Activated CD4-positive, CD25-positive, alpha-beta regulatory T cell (primary cell): ENCODE data around the gene GMCL1.
"Not testable (repeated sequence)": the region's sequence is repeated elsewhere in the genome, so short reads cannot be mapped to it uniquely, and the experiment has no call there.

Source experiments
- DNase-seq, 4 experiments: peaks; one replicate each; lab custom pipeline; 2025; lab: John Stamatoyannopoulos, UW

GMCL1 gene

GRCh38 chr2:69807821-69808540, 21.5 kb upstream of the GMCL1 start:
- no peak for DNase-seq

GRCh38 chr2:69810550-69810949, 18.9 kb upstream of the GMCL1 start:
- DNase-seq, result no peak

GRCh38 chr2:69811018-69811417, 18.4 kb upstream of the GMCL1 start:
- DNase-seq, result no peak

- no peak for DNase-seq
Measured at GRCh38 chr2:69811591-69811990, 17.9 kb upstream of the GMCL1 start.

- no peak for DNase-seq
Measured at GRCh38 chr2:69815717-69816116, 13.7 kb upstream of the GMCL1 start.

- peak; percentile 26 to 52 (median 36) for DNase-seq
Measured at GRCh38 chr2:69816923-69817542, 12.4 kb upstream of the GMCL1 start.

- DNase-seq, result no peak
Measured at GRCh38 chr2:69817729-69818501, 11.5 kb upstream of the GMCL1 start.

GRCh38 chr2:69827796-69828540, 1.5 kb upstream of the GMCL1 start:
- no peak for DNase-seq

GRCh38 chr2:69828938-69829255, 563 bp upstream of the GMCL1 start:
- no peak for DNase-seq

- DNase-seq, result peak in 1 of 4 experiments; percentile 20
Measured at GRCh38 chr2:69830045-69830905, 815 bp downstream of the GMCL1 start.

- DNase-seq, result not testable (repeated sequence)
Measured at GRCh38 chr2:69830906-69831241, 1.4 kb downstream of the GMCL1 start.

- DNase-seq, result no peak
Measured at GRCh38 chr2:69831354-69831905, 2.0 kb downstream of the GMCL1 start.

- no peak for DNase-seq
Measured at GRCh38 chr2:69833752-69834151, 4.3 kb downstream of the GMCL1 start.

GRCh38 chr2:69835666-69836065, 6.2 kb downstream of the GMCL1 start:
- DNase-seq, result no peak

- DNase-seq, result no peak
Measured at GRCh38 chr2:69836316-69836715, 6.9 kb downstream of the GMCL1 start.

GRCh38 chr2:69837533-69837932, 8.1 kb downstream of the GMCL1 start:
- no peak for DNase-seq

- no peak for DNase-seq
Measured at GRCh38 chr2:69843993-69844392, 14.5 kb downstream of the GMCL1 start.

GRCh38 chr2:69844560-69844959, 15.1 kb downstream of the GMCL1 start:
- DNase-seq, result no peak

GRCh38 chr2:69846182-69847067, 17.0 kb downstream of the GMCL1 start:
- no peak for DNase-seq
